GM19328 (cell line): Measurements from ENCODE around the gene GRIK4.

ENCODE experiments used
- ATAC-seq: cut with Tn5 transposase; IDR thresholded peaks from one replicate; pipeline ENCODE4 v1.9.1; 2021; ENCODE audit warnings: mild to moderate bottlenecking, moderate library complexity; ENCODE audit not compliant: unreplicated experiment

GRIK4 gene

DNA sequence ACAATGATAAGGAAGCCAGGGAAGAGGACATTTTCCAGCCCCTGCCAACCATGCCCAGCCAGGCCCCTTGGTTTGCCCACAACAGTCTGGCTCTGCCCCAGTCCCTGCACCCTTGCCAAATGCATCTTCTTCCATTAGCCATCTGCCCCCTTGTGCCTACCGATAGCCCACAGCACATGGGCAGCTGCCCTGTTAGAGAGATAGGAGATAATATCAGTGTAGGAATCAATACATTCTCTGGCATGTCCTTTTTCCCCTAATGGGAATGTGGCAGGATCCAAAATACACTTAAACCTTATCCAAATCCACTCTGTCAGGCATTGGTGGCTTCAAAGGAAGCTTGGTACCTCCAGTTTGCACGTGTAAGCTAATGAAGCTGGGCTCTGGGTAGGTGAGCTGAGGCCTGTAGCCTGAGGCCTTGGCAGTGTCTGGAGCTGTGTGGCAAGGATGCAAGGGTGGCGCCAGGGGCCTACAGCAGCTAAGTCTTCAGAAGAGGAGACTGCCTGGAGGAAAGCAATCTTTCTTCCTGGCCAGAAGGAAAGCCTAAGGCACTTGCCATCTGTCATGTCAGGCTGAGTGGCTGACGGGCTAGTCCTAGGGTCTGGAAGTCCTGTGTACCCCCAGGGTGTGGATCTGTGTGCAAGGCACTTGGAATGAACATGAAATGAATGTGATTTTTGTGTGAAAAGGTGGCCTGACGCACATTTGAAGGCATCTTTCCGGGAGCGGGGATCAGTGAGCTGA, 348.2 kb downstream of the GRIK4 start:
- no peak for ATAC-seq

DNA sequence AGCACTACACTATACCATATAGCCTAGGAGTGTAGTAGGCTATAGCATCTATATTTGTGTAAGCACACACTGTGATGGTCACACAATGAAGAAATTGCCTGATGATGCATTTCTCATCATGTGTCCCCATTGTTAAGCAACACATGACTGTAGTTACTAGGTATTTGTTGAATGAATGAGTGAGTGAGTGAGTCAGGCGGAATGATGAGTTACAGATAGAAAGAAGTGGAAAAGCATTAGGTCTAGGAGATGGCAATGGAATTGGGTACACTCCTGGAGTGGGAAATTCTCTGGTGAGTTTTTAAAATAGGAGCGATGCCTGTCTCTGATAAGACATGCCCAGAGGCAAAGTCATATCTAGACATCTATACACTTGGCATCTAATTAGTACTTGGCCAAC, 351.8 kb downstream of the GRIK4 start:
- no peak for ATAC-seq

DNA sequence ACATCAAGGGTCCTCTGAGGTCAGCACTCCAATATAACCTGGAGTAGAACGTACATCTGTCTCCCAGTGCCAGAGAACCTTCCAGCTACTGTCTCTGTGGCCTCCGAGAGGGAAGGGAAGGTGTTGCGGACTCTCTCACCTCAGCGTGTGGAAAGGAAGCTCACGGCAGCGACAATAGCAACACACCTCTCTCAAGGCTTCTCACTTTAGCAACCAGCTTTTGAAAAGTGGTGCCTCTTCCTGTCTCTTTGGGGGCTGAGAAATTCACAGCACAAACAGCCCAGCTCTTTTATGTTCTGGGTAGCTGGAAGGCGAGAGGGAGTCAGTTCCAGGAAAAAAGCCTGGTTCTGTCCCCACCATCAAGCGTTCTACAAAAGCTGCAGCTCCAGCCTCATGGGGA, 355.5 kb downstream of the GRIK4 start:
- no peak for ATAC-seq

DNA sequence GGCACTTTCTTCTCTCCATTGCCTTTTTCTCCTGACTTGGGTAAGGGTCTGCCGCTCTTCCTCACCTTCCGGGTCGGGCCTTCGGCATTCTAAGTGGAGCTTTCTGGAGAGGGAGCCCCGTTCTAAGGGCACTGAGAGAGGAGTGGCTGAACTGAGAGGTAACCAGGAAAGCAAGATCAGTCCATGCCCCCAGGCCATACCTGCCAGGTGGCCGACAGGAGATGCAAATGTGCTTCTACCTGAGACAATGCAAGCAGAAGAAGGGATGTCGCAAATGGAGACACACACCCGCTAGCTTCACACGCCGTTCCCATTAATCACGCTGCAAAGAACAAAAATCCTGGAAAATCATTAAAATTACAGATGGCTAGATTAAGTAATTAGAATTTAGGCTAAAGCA, 356.0 kb downstream of the GRIK4 start:
- no peak for ATAC-seq

DNA sequence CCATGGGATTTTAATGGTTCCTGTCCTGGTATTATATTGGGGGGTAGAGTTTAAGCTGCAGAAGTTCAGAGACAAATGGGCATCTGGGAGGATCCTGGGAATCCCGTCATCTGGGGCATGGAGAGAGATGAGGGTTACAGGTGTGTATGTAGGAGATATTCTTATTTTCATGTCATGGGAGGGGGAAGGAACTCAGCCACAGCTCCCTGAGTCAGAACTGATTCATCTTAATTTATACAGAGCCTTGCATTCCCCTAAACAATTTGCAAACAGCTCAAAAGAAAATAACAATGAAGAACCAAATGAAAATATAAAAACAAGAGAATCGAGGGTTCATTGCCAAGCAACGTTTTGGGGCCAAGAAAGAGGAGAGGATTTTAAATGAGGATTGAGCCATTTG, 356.4 kb downstream of the GRIK4 start:
- no peak for ATAC-seq

DNA sequence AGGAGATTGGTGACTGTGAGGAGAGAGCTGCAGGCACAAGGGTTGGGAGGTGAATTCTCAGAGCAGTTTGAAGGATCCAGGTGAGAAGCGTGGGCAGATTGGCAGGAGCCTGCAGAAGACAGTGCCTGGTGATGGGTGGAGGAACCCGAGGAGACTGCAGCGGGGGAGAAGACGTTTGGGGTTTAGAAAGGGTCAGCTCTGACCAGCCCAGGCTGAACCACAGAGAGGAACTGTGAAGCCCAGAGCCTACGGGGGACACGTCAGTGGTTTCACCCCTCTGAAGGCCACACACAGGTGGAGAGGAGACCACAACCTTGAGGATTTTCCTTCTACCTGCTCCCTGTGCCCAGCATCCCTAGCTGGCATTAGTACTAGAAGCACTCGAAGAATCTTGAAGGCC, 357.5 kb downstream of the GRIK4 start:
- no peak for ATAC-seq

DNA sequence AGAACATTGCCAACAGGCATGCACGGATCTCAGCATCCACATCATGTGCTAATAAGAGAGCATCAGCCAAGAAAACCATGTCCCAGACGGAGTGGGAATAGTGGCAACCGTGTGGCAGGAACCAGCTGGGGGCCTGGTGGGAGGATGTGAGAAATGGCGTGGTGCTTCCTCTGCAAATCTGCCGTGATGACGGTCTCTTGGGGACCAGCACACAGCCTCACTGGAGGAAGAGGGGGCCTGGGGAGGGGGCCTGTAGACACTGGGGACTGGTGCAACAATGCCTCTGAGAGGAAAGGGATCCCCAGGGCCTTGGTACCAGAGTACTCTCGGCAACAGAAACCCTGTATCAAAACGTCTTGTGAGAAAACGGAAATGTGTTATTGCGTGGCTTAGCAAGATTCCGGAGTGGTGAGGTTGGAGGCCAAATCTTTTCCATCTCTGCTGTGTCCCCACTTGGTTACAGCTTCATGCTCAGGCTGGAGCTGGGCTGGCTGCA, 358.0 kb downstream of the GRIK4 start:
- ATAC-seq: no peak

GRCh38 chr11:120871194-120871593, 359.6 kb downstream of the GRIK4 start:
- ATAC-seq: no peak

DNA sequence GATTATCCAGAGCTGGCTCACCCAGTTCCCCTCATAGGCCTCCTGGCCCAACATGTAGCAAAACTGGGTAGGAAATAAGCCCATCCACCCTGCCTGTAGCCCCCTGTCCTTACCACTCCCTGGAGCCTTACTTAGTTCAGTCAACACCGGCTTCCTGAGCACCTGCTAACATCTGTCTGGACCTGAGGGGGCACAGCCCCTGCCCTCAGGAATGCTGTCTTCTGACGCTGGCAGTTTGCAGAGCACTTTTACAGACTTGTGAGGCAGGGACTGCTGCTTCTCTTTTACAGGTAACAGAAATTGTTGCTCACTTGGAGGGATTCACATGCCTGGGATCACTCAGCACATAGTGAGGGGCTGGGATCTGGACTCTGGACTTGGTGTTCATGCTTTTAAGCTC, 360.4 kb downstream of the GRIK4 start:
- no peak for ATAC-seq

DNA sequence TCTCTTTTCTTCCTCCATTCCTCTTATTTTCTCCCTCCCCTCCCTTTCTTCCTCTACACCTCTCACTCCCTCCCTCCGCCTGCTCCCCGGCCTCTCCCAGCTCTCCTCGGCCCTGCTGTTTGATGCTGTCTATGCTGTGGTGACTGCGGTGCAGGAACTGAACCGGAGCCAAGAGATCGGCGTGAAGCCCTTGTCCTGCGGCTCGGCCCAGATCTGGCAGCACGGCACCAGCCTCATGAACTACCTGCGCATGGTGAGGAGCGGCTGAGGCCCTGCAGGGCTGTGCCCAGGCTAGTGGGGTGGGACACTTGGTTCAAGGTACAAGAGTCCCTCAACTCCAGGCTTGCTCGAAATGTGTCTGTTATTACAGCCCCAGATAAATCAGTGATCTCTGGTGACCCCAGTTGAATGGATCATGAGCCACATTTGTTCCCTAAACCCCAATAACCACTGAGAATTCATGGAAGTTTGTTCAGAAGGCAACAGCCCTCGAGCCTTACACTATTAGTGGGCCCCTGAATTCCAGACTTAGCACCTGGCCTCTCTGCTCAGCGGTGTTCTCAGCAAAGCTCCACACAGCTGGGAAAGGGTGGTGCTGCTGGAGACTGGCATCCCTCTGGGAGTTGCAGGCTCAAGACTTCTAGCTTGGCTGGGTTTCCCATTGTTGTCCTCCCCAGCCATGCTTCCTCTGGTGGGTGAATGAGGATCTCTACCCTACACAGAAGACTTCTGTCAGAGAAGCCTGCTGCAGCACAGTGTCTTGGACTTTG, 362.6 kb downstream of the GRIK4 start:
- no peak for ATAC-seq

GRCh38 chr11:120875986-120876385, 364.4 kb downstream of the GRIK4 start:
- no peak for ATAC-seq

- ATAC-seq: no peak
Measured at GRCh38 chr11:120877746-120878365, 366.3 kb downstream of the GRIK4 start.

- ATAC-seq: no peak
Measured at GRCh38 chr11:120878781-120879180, 367.2 kb downstream of the GRIK4 start.

GRCh38 chr11:120880498-120881175, 369.1 kb downstream of the GRIK4 start:
- ATAC-seq: no peak

DNA sequence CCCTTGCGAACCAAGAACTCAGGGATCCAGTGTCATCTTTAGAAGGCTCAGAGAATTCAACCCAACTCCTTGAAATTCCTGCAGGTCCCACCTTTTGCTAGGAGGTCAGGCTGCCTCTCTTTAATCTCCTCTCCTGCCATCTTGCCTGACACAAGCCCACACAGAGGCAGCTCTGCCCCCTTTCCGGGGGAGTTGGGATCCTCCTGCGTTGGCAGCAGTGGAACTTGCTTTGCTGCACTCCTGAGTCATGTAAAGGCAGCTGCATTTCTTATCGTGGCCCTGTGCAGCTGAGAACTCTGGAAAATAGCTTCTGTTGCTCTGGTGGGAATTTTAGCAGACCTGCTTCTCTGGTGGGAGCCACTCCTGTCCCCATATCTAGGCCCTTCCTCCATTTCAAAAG, 370.0 kb downstream of the GRIK4 start:
- ATAC-seq: no peak

- ATAC-seq: no peak
Measured at GRCh38 chr11:120882175-120882574, 370.6 kb downstream of the GRIK4 start.

DNA sequence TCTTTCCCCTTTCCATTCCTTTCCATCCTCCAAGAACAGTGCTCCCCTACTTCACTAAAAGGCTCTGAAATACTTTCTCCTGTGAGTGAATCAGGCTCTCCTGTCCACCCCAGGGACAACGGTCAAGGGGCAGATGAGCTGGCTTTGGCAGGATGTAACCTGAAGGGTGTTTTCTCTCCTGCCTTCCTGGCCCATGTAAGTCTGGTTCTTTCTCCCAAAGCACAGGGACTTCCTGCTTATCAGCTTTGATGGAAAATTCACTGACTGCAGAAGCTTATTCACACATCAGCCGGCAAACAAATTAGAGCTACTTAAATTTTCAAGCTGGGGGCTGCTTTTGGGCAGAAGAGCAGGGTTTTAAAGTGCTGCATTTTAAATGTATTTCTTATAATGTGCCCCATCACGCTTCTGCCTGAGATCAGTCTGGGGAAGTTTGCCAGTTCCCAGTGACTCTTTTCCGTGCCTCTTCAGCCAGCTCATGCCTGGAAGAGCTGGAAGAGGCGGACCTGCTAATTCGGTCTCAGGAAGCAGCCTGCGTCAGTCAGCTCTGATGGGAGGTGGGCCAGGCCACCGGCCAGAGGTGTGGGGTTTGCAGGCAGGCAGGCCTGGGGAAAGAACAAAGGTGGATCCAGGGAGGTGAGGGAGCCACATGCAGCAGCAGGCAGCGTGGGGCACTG, 372.0 kb downstream of the GRIK4 start:
- no peak for ATAC-seq

DNA sequence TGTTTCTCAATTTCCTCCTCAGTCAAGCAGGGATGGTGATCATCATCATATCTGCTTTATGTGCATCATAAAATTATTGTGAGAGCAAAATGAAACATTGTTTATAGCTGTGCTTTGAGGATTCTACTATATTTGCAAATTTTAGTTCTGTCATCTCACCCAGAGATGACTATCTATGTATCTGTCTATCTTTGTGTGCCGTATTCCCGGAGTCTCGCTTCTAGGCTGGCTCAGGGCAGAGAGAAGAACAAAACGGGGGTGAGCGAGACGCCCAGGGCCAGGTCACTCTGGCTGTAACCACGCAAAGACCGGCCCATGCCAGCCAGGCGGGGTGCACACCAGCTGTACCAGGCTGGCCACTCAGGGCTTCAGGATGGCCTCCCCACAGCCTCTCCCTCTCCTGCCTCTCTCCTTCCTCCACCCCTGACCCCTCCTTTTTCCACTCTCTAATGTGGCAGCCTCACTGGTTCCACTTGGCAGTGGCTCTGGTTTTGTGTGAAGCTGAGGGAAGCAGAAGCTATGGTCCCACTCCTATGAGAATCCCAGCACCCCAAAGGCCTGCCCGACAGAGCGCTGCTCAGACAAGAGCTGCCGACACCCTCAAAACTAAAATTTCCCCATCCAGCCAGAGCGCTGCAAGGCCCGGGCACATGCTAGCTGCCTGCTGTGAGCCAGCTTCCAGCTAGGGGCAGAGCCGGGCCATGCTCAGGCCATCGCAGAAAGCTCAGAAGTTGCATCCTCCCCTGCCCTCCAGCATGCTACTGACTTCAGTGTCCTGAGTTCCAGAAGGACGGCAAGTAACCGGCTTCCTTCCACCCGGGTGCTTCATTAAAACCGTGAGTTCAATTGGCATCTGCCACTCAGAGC, 372.8 kb downstream of the GRIK4 start:
- no peak for ATAC-seq

DNA sequence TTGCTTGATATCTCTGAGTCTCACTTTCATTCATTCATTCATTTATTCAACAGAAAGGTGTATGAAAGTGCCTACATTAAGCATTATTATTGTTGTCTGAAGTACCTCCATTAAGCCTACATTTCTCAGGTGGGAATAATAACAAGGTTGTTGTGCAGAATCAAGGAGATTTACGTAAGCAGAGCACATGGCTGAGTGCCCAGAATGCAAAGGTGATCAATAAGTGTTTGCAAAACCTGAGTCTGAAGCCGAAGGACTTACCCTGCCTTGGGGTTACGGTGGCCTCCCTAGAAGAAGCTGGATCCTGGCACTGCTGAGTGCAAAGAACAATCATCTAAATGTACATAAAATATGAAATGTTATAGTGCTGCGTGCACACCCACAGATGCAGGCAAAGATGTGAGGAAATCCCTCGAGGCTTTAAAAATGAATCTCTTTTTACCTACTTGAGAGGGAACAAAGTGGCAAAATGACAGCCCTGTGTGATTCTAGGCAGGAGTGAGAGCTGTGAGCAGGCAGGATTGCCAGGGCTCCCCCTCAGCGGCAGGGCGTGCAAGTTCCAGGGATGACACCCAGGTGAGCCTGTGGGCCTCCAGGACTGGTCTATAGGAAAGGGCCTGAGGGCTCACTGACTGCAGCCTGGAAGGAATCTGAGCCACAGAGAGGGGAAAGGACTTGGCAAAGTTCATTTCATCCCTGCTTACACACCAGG, 379.2 kb downstream of the GRIK4 start:
- ATAC-seq: no peak
